WERI-Rb-1 (cell line): ENCODE data around the gene ALOXE3.

Source experiments
- DNase-seq: peaks from one replicate; pipeline ENCODE4 v3.0.0-alpha.2; 2020
- H3K27ac ChIP-seq: fragments of 250-450 bp; sonication (Bioruptor Pico); 2 replicates; pipeline ENCODE4 v1.5.1; 2020; ENCODE audit warnings: mild to moderate bottlenecking, moderate library complexity
- H3K27me3 ChIP-seq: fragments of 250-450 bp; sonication (Bioruptor Pico); 2 replicates; pipeline ENCODE4 v1.5.1; 2021; ENCODE audit warnings: mild to moderate bottlenecking, low read depth, moderate library complexity; ENCODE audit not compliant: insufficient read depth, severe bottlenecking
- H3K36me3 ChIP-seq: fragments of 250-450 bp; sonication (Bioruptor Pico); 2 replicates; pipeline ENCODE4 v1.5.1; 2020; ENCODE audit warnings: mild to moderate bottlenecking, moderate library complexity
- H3K4me3 ChIP-seq: 2 replicates; pipeline ENCODE4 v1.5.1; 2011; ENCODE audit warnings: low read depth, mild to moderate bottlenecking, control low read depth, low read length
- H3K9me3 ChIP-seq: fragments of 250-450 bp; sonication (Bioruptor Pico); 2 replicates; pipeline ENCODE4 v1.5.1; 2021; ENCODE audit warnings: mild to moderate bottlenecking, moderate library complexity; ENCODE audit not compliant: severe bottlenecking
- CTCF ChIP-seq: IDR thresholded peaks from 2 replicates; pipeline ENCODE4 v1.5.1; 2011; ENCODE audit warnings: low read depth, mild to moderate bottlenecking, control low read depth, inconsistent platforms, low read length

Gene ALOXE3

GRCh38 chr17:8144401-8145231, 26.3 kb upstream of the ALOXE3 start:
- peaks cover 73% of the 10 kb centered on the region for H3K36me3 ChIP-seq
- no peaks in the 10 kb centered on the region for H3K27me3 ChIP-seq
- H3K9me3 ChIP-seq: no peaks in the 10 kb centered on the region
- TF ChIP-seq CTCF: no peak
- H3K27ac ChIP-seq: no peak overlapping the region
- H3K4me3 ChIP-seq: no peak overlapping the region
- DNase-seq: no peak

DNA sequence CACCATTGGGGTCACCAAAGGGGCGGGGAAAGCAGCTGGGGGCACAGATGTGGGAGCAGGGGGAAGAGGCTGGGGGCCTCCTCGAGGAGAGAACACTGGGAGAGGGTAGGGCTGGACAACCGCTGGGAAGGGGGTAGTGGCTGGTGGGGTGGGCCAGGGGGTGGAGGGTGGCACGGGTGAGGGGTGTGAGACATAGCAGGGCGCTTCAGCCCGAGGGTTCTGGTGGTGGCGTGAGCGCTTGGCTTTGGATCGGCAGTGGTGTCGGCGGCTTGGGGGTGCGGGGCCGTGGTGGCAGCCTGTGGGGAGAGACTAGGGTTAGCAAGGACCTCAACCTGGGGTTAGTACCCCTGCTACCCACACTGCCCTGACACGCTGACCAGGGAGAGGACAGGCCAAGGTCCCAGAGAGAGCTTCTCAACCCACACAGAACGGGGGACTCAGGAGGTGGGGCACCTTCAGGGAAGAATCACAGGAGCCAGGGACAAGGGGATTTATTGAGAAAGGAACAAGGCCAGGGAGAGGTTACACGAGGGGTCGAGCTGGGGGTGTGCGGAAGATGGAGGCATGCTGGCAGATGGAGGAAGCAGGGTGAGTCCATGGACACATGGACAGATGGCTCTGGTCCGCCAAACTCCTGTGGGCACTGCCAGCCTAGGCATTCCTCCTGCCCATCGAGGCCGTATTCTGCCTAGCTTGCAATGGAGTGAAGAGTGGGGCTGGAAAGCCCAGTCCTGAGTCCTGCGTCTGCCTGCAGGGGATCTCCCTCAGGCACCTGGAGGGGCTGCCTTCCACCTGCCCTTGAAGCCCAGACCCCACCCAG, 25.5 kb upstream of the ALOXE3 start:
- H3K27me3 ChIP-seq: no peaks in the 10 kb centered on the region
- no peak overlapping the region for H3K4me3 ChIP-seq
- H3K27ac ChIP-seq: no peak overlapping the region
- DNase-seq: no peak
- no peak for TF ChIP-seq CTCF
- peaks cover 69% of the 10 kb centered on the region for H3K36me3 ChIP-seq
- H3K9me3 ChIP-seq: no peaks in the 10 kb centered on the region

DNA sequence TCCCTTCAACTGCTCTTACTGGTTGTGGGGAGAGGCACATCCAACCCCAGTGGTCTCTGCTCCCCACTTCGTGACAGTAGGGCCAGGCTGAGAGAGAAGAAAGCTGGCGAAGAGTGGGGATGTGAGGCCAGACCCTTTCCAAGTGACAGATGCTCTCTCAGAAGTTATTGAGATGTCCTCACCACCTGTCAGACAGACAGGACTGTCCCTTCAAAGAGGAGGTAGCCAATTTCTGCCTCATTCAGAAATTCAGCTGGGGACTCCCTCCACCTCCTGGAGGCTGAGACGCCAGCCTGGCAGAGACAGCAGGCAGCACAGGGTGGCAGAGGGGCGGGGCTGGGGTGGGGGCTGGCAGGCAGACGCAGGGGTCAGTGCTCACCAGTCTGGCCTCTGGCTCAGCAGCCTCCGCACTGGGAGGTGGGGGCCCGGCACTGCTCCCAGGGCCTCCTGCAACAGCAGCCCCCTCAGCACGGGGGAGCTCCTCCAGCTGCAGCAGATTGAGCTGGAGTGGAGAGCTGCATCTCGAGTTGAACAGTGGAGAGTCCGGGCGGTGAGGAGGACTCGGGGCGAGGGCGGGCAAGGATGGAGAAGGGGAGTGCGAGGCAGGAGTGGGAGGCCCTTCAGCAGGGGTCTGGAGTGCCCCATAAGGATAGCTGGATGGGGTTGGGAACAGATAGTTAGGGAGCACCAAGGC, 24.7 kb upstream of the ALOXE3 start:
- H3K27ac ChIP-seq: no peak overlapping the region
- no peak overlapping the region for H3K4me3 ChIP-seq
- peaks cover 61% of the 10 kb centered on the region for H3K36me3 ChIP-seq
- no peaks in the 10 kb centered on the region for H3K9me3 ChIP-seq
- no peaks in the 10 kb centered on the region for H3K27me3 ChIP-seq
- DNase-seq: no peak
- no peak for TF ChIP-seq CTCF

- Histone ChIP-seq H3K27me3 (no peaks in the 10 kb centered on the region), H3K4me3 (no peak overlapping the region), H3K9me3 (no peaks in the 10 kb centered on the region), H3K27ac (no peak overlapping the region), H3K36me3 (peaks cover 54% of the 10 kb centered on the region)
- no peak for TF ChIP-seq CTCF
- no peak for DNase-seq
Observed at GRCh38 chr17:8142158-8142886, 24.0 kb upstream of the ALOXE3 start.

DNA sequence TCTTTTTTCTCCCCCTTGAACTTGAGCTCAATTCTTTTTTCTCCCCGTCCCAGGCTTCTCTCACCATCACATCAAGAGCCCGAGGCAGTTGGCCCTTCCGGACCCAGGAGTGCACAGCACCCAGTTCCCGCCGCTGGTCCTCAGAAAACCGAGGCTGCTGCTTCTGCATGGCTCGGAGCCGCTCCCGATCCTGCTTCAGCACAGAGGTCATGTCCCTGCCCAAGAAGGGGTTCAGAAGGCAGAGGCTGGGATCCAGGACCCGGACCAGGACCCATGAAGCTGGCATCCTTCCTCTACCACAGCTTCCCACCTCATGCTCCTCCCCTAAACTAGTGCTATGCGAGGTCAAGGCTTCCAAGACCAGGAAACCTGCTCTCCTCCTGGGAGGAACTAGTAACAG, 23.4 kb upstream of the ALOXE3 start:
- H3K27ac ChIP-seq: no peak overlapping the region
- H3K36me3 ChIP-seq: peaks cover 50% of the 10 kb centered on the region
- no peak for DNase-seq
- no peaks in the 10 kb centered on the region for H3K27me3 ChIP-seq
- no peak for TF ChIP-seq CTCF
- H3K4me3 ChIP-seq: no peak overlapping the region
- H3K9me3 ChIP-seq: no peaks in the 10 kb centered on the region
